OCI-LY7 (cell line): ENCODE measurements around the gene GGA2. TPM values are rescaled to one million over a fixed set of nuclear protein-coding genes. Genes with fewer than 3 reads are reported as not detected.
A peak's percentile ranks its signal among the peaks of the same experiment; 100 is the strongest.

Experiments used
- BruUV-seq: library from RNA; stranded (reverse); fragments of 400-500 nt; replicated peaks from 2 replicates; lab custom pipeline; 2021; lab: Mats Ljungman, UMichigan
- CTCF ChIA-PET: fragments of 300-600 bp; sonication (Branson Sonifier 250); formaldehyde crosslinking; loops from one replicate; lab custom pipeline; 2022; ENCODE audit warnings: antibody characterized with exemption; ENCODE audit not compliant: unreplicated experiment; lab: Charles Lee
- POLR2A ChIA-PET: fragments of 300-600 bp; sonication (Branson Sonifier 250); formaldehyde crosslinking; loops from one replicate; lab custom pipeline; 2022; ENCODE audit warnings: antibody characterized with exemption; lab: Charles Lee
- DNase-seq: peaks from one replicate; pipeline ENCODE4 v3.0.0-alpha.2; 2015; ENCODE audit warnings: low spot score
- H2AFZ ChIP-seq: fragments of 200-600 bp; sonication (generic), shearing (Covaris generic); 2 replicates; pipeline ENCODE4 v1.6.1; 2014; ENCODE audit warnings: mild to moderate bottlenecking, antibody characterized with exemption, low read length, moderate library complexity
- H3K27ac ChIP-seq: fragments of 200-600 bp; sonication (generic); 2 replicates; pipeline ENCODE4 v1.5.1; 2014; ENCODE audit warnings: mixed run types, low read depth, mild to moderate bottlenecking, moderate library complexity, low read length, inconsistent platforms; ENCODE audit not compliant: poor library complexity, severe bottlenecking
- H3K36me3 ChIP-seq: fragments of 200-600 bp; sonication (generic); 2 replicates; pipeline ENCODE4 v1.6.1; 2014; ENCODE audit warnings: mild to moderate bottlenecking, antibody characterized with exemption, low read length, moderate library complexity, mixed read lengths; ENCODE audit not compliant: insufficient read depth
- H3K4me1 ChIP-seq: fragments of 200-600 bp; sonication (generic); 2 replicates; pipeline ENCODE4 v1.5.1; 2014; ENCODE audit warnings: mild to moderate bottlenecking, low read length; ENCODE audit not compliant: insufficient read depth, poor library complexity, severe bottlenecking
- H3K4me2 ChIP-seq: fragments of 200-600 bp; sonication (generic); 2 replicates; pipeline ENCODE4 v1.6.1; 2014; ENCODE audit warnings: mild to moderate bottlenecking, low read length
- H3K4me3 ChIP-seq: fragments of 200-600 bp; sonication (generic); 2 replicates; pipeline ENCODE4 v1.5.1; 2014; ENCODE audit warnings: mild to moderate bottlenecking, low read depth, low read length; ENCODE audit not compliant: poor library complexity, severe bottlenecking
- H3K79me2 ChIP-seq: fragments of 200-600 bp; sonication (generic); 2 replicates; pipeline ENCODE4 v1.6.1; 2016; ENCODE audit warnings: low read depth, mild to moderate bottlenecking, low read length, moderate library complexity, mixed read lengths; ENCODE audit not compliant: insufficient read depth
- H3K9me2 ChIP-seq: fragments of 200-600 bp; sonication (generic); 2 replicates; pipeline ENCODE4 v1.6.1; 2016; ENCODE audit warnings: mild to moderate bottlenecking, low read length, mixed read lengths; ENCODE audit not compliant: insufficient read depth
- H3K9me3 ChIP-seq: fragments of 200-600 bp; sonication (generic); 2 replicates; pipeline ENCODE4 v1.6.1; 2014; ENCODE audit warnings: mild to moderate bottlenecking, mixed run types, low read length, mixed read lengths
- H4K20me1 ChIP-seq: fragments of 200-600 bp; sonication (generic); 2 replicates; pipeline ENCODE4 v1.6.1; 2014; ENCODE audit warnings: mild to moderate bottlenecking, antibody characterized with exemption, low read length, moderate library complexity, mixed read lengths; ENCODE audit not compliant: insufficient read depth
- EZH2phosphoT487 ChIP-seq: fragments of 200-600 bp; sonication (generic); IDR thresholded peaks from 2 replicates; pipeline ENCODE4 v1.6.1; 2018; ENCODE audit warnings: low read depth, borderline replicate concordance, mild to moderate bottlenecking, mixed run types, antibody characterized with exemption, low read length, moderate library complexity, mixed read lengths
- intact Hi-C: fragments of 100-400 bp; cut with micrococcal nuclease; formaldehyde crosslinking; loops from one replicate; pipeline ENCODE4 v1.10.0; 2022; ENCODE audit not compliant: unreplicated experiment
- total RNA-seq, 2 experiments: library from RNA; depleted of rRNA in 1 of 2; stranded (reverse); fragments of >200 nt in 1 of 2; shearing (Covaris generic) in 1 of 2; gene quantifications; 2 replicates each; pipeline ENCODE4 v1.2.3, GENCODE V29; 2014 to 2022
- TF ChIP-seq, protein P1 (sequence below): fragments of 200-600 bp; sonication (generic); conservative IDR thresholded peaks from 2 replicates; pipeline ENCODE4 v1.5.1; 2014; ENCODE audit warnings: mild to moderate bottlenecking, antibody characterized with exemption, low read length, moderate library complexity, mixed read lengths

Gene GGA2
- total RNA-seq, 2 experiments from 2014 or later, result 213 to 580 TPM

DNA sequence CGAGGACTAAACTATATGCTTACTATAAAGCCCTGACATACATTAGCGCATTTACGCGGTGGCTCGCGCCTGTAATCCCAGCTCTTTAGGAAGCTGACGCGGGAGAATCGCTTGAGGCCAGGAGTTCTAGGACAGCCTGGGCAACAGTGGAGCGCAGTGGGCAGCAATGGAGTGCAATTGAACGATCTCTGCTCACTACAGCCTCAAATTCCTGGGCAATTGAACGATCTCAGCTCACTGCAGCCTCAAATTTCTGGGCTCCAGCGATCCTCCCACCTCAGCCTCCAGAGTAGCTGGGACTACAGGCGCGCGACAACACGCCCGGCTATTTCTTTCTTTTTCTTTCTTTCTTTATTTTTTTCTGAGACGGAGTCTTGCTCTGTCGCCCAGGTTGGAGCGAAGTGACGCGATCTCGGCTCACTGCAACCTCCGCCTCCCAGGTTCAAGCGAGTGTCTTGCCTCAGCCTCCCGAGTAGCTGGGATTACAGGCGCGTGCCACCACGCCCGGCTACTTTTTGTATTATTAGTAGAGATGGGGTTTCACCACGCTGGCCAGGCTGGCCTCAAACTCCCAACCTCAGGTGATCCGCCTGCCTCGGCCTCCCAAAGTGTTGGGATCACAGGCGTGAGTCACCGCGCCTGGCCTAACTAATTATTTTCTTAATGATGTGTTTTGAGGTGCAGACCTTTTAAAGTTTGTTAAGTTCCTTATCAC, 56.8 kb downstream of the GGA2 start:
- BruUV-seq, result no TSS peak
- Histone ChIP-seq H2AFZ (peak overlapping the region; percentile 85), H4K20me1 (no peaks in the 10 kb centered on the region), H3K79me2 (peaks cover 7% of the 10 kb centered on the region; the same call in 1 of the 2 replicates), H3K4me1 (peaks cover 13% of the 10 kb centered on the region), H3K4me2 (peak overlapping the region; percentile 81), H3K9me3 (no peaks in the 10 kb centered on the region), H3K27ac (no peak overlapping the region), H3K9me2 (no peaks in the 10 kb centered on the region), H3K4me3 (peak overlapping the region; percentile 72), H3K36me3 (no peaks in the 10 kb centered on the region)
- intact Hi-C loops, result loop anchor here (5.0 kb wide), 1 partner anchor 144 kb away; the partner anchor contains the start of gene NDUFAB1
- ChIA-PET POLR2A (interaction anchor here (0.5 kb wide), 1 partner anchor 307 kb away, joined by 5 read pairs; no protein-coding TSS in a partner anchor), CTCF (no interaction called here)
- no peak for DNase-seq
- TF ChIP-seq EZH2phosphoT487, result no peak
- TF ChIP-seq, protein P1, sequence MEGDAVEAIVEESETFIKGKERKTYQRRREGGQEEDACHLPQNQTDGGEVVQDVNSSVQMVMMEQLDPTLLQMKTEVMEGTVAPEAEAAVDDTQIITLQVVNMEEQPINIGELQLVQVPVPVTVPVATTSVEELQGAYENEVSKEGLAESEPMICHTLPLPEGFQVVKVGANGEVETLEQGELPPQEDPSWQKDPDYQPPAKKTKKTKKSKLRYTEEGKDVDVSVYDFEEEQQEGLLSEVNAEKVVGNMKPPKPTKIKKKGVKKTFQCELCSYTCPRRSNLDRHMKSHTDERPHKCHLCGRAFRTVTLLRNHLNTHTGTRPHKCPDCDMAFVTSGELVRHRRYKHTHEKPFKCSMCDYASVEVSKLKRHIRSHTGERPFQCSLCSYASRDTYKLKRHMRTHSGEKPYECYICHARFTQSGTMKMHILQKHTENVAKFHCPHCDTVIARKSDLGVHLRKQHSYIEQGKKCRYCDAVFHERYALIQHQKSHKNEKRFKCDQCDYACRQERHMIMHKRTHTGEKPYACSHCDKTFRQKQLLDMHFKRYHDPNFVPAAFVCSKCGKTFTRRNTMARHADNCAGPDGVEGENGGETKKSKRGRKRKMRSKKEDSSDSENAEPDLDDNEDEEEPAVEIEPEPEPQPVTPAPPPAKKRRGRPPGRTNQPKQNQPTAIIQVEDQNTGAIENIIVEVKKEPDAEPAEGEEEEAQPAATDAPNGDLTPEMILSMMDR, result no peak

DNA sequence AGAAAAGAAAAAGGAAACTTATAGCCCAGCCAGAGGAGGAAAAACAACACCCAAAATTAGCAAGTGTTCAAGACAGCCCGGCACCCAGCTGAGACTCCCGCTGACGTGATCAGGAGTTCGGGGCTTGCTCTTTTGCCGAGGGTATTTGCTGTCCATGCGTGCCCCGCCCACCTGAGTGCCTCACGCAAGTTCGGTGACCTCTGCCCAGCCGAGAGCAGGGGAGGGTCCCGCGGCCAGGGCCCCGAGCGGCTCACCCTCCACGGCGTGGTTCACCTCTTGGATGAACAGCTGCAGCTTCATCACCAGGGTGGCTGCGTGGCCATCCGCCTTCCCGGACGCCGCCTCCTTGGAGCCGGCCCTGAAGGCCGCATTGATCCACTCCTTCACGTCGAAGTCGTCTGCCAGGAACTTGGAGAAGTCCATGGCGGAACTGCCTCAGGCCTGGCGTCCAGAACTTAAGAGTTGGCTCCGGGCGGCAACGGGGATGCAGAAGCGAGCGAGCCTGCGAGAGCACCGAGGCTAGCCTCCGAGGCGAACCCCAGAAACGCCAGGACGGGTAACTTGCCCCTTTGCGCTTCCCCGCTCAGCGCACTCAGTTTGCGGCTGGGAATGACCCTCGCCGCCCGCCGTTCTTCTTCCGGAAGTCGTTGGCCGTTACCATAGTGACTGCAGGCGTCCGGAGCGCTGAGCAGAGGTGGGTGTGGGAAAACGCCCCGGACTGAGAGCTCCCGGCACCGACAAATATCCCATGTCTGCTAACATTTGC, 57.5 kb downstream of the GGA2 start, which contains the start of gene COG7:
Gene COG7 (minus strand): TSS at position 618 of the 766 bp plus-strand sequence. CDS start 195 bp downstream, at position 423.
- intact Hi-C loops, result loop anchor here (5.0 kb wide), 1 partner anchor 145 kb away; the partner anchor contains the start of gene NDUFAB1
- no peaks in the 10 kb centered on the region for H3K9me2 ChIP-seq
- peak within 1 kb of the TSS; percentile 72 for H3K4me3 ChIP-seq
- H3K4me1 ChIP-seq, result peaks cover 13% of the 10 kb centered on the region
- H3K9me3 ChIP-seq, result no peaks in the 10 kb centered on the region
- TF ChIP-seq, protein P1, result no peak
- TF ChIP-seq EZH2phosphoT487, result no peak
- H3K36me3 ChIP-seq, result no peaks in the 10 kb centered on the region
- no peaks in the 10 kb centered on the region for H4K20me1 ChIP-seq
- H3K4me2 ChIP-seq, result peak within 1 kb of the TSS; percentile 81
- DNase-seq, result peak; percentile 85
- ChIA-PET CTCF (interaction anchor here (0.6 kb wide), 1 partner anchor 15 kb away, joined by 3 read pairs; no protein-coding TSS in a partner anchor), POLR2A (interaction anchor here (0.5 to 0.6 kb wide), 2 partner anchors 222 to 306 kb away, joined by 3 to 5 read pairs; no protein-coding TSS in a partner anchor)
- BruUV-seq, result no TSS peak
- peak within 1 kb of the TSS; percentile 11 for H3K27ac ChIP-seq
- peaks cover 7% of the 10 kb centered on the region; the same call in 1 of the 2 replicates for H3K79me2 ChIP-seq
- peak within 1 kb of the TSS; percentile 85 for H2AFZ ChIP-seq
